Liver (tissue), 9 donors: ENCODE results near the gene VENTX. TPM values are rescaled to one million over a fixed set of nuclear protein-coding genes. Genes with fewer than 3 reads are reported as not detected.

ENCODE experiments used
- DNase-seq: peaks from one replicate; pipeline ENCODE4 v3.0.0-alpha.2; 2017; ENCODE audit warnings: low spot score
- H3K27ac ChIP-seq, 2 donors: one replicate each; pipeline ENCODE4 v1.7.0; 2013; ENCODE audit warnings: inconsistent platforms in 2 of 2, low read length in 2 of 2, control low read depth in 1 of 2, low read depth in 1 of 2, mild to moderate bottlenecking in 1 of 2
- H3K27me3 ChIP-seq, 4 donors: one replicate each; pipeline versions ENCODE4 v1.6.1 to v1.7.0; 2013; ENCODE audit warnings: low read length in 3 of 4, inconsistent platforms in 1 of 4, mild to moderate bottlenecking in 1 of 4, moderate library complexity in 1 of 4; ENCODE audit not compliant: control insufficient read depth in 4 of 4, insufficient read depth in 4 of 4
- H3K36me3 ChIP-seq, 4 donors: one replicate each; pipeline versions ENCODE4 v1.6.1 to v1.7.0; 2013; ENCODE audit warnings: low read length in 3 of 4, mild to moderate bottlenecking in 3 of 4, low read depth in 1 of 4, moderate library complexity in 1 of 4; ENCODE audit not compliant: control insufficient read depth in 4 of 4, insufficient read depth in 3 of 4
- H3K4me1 ChIP-seq, 4 donors: one replicate each; pipeline versions ENCODE4 v1.6.1 to v1.7.0; 2013; ENCODE audit warnings: low read length in 3 of 4, mild to moderate bottlenecking in 3 of 4, moderate library complexity in 1 of 4; ENCODE audit not compliant: control insufficient read depth in 4 of 4, insufficient read depth in 4 of 4
- H3K4me3 ChIP-seq, 3 donors: one replicate each; pipeline versions ENCODE4 v1.6.1 to v1.7.0; 2013; ENCODE audit warnings: low read length in 3 of 3, control low read depth in 1 of 3, low read depth in 1 of 3, mild to moderate bottlenecking in 1 of 3
- H3K9ac ChIP-seq, 2 donors: one replicate each; pipeline ENCODE4 v1.7.0; 2013; ENCODE audit warnings: low read length in 2 of 2, mild to moderate bottlenecking in 2 of 2, moderate library complexity in 2 of 2, control low read depth in 1 of 2, low read depth in 1 of 2
- H3K9me3 ChIP-seq, 4 donors: one replicate each; pipeline versions ENCODE4 v1.6.1 to v1.7.0; 2013; ENCODE audit warnings: low read length in 3 of 4; ENCODE audit not compliant: control insufficient read depth in 4 of 4
- ATF3 ChIP-seq: IDR thresholded peaks from 2 replicates; pipeline ENCODE4 v1.6.1; 2016; ENCODE audit warnings: antibody characterized with exemption
- CTCF ChIP-seq: fragments of 150-350 bp; IDR thresholded peaks from 2 replicates; pipeline ENCODE4 v1.5.1; 2017; ENCODE audit warnings: improper control_type of control experiment, low read depth, low read length; ENCODE audit not compliant: missing input control
- EGR1 ChIP-seq, 2 donors: IDR thresholded peaks; 2 replicates each; pipeline ENCODE4 v1.6.1; 2016 to 2018; ENCODE audit warnings: antibody characterized with exemption in 2 of 2, low read depth in 2 of 2
- FOXA1 ChIP-seq: IDR thresholded peaks from 2 replicates; pipeline ENCODE4 v1.6.1; 2016; ENCODE audit warnings: antibody characterized with exemption
- FOXA2 ChIP-seq: IDR thresholded peaks from 2 replicates; pipeline ENCODE4 v1.6.1; 2016; ENCODE audit warnings: antibody characterized with exemption
- GABPA ChIP-seq, 2 donors: IDR thresholded peaks in 1 of 2; conservative IDR thresholded peaks in 1 of 2; 2 replicates each; pipeline ENCODE4 v1.6.1; 2016; ENCODE audit warnings: antibody characterized with exemption in 2 of 2, mild to moderate bottlenecking in 1 of 2, moderate library complexity in 1 of 2
- HNF4A ChIP-seq, 2 donors: conservative IDR thresholded peaks; 2 replicates each; pipeline ENCODE4 v1.6.1; 2016; ENCODE audit warnings: antibody characterized with exemption in 2 of 2, mild to moderate bottlenecking in 2 of 2
- HNF4G ChIP-seq: IDR thresholded peaks from 2 replicates; pipeline ENCODE4 v1.6.1; 2016; ENCODE audit warnings: antibody characterized with exemption
- JUND ChIP-seq, 2 donors: IDR thresholded peaks; 2 replicates each; pipeline ENCODE4 v1.6.1; 2016; ENCODE audit warnings: antibody characterized with exemption in 2 of 2
- NR2F2 ChIP-seq: IDR thresholded peaks from 2 replicates; pipeline ENCODE4 v1.6.1; 2016; ENCODE audit warnings: antibody characterized with exemption
- RAD21 ChIP-seq, 2 donors: IDR thresholded peaks; 2 replicates each; pipeline ENCODE4 v1.6.1; 2016; ENCODE audit warnings: antibody characterized with exemption in 2 of 2, mild to moderate bottlenecking in 2 of 2
- REST ChIP-seq: IDR thresholded peaks from 2 replicates; pipeline ENCODE4 v1.6.1; 2016; ENCODE audit warnings: antibody characterized with exemption, mild to moderate bottlenecking
- RXRA ChIP-seq, 2 donors: IDR thresholded peaks; 2 replicates each; pipeline ENCODE4 v1.6.1; 2017 to 2018; ENCODE audit warnings: antibody characterized with exemption in 2 of 2, mild to moderate bottlenecking in 1 of 2
- SP1 ChIP-seq: IDR thresholded peaks from 2 replicates; pipeline ENCODE4 v1.6.1; 2018; ENCODE audit warnings: antibody characterized with exemption, mild to moderate bottlenecking
- TAF1 ChIP-seq: conservative IDR thresholded peaks from 2 replicates; pipeline ENCODE4 v1.6.1; 2016; ENCODE audit warnings: antibody characterized with exemption, mild to moderate bottlenecking
- YY1 ChIP-seq: IDR thresholded peaks from 2 replicates; pipeline ENCODE4 v1.6.1; 2016; ENCODE audit warnings: antibody characterized with exemption, mild to moderate bottlenecking
- WGBS: extraction: QIAGEN DNeasy Blood & Tissue Kit; methylation state at CpG from one replicate; pipeline ENCODE4 v1.1.7; 2013; 5-methylcytosine and 5-hydroxymethylcytosine counted together
- polyA plus RNA-seq, 2 donors: library from polyadenylated mRNA; stranded (reverse) in 1 of 2; unstranded in 1 of 2; fragments of 200-250 nt in 1 of 2; fragments of >200 nt in 1 of 2; fragmentation: Nextera tagmentation in 1 of 2; extraction: Ambion mirVana in 1 of 2; gene quantifications; one replicate each; pipeline versions ENCODE4 v1.2.1 to v1.2.3, GENCODE V29; 2013 to 2015
- total RNA-seq, 2 donors: library from RNA; depleted of rRNA; stranded (reverse); fragments of >200 nt; gene quantifications; one replicate each; pipeline ENCODE4 v1.2.3, GENCODE V29; 2014
- TF ChIP-seq, protein P1 (sequence below): IDR thresholded peaks from 2 replicates; pipeline ENCODE4 v1.6.1; 2016; ENCODE audit warnings: antibody characterized with exemption
- TF ChIP-seq, protein P2 (sequence below): IDR thresholded peaks from 2 replicates; pipeline ENCODE4 v1.6.1; 2016; ENCODE audit warnings: antibody characterized with exemption
- donor health status: healthy.
- donor health status: healthy.
- donor health status: healthy.
- donor health status: healthy.
- donor health status: healthy.

Gene VENTX
- total and polyA plus RNA-seq, 4 donors, result 0.05 to 0.25 (median 0.09) TPM

- WGBS, result 85% methylated on average over 34 of the region's 34 CpGs
- no peak for TF ChIP-seq TAF1
- TF ChIP-seq GABPA (IDR thresholded peaks at IDR 0.05 in 1 of 2, conservative IDR thresholded peaks at IDR 0.05 in 1 of 2), result no peak
- TF ChIP-seq JUND (IDR thresholded peaks at IDR 0.05), result no peak
- TF ChIP-seq REST, result no peak
- no peak for TF ChIP-seq HNF4G
- TF ChIP-seq YY1, result no peak
- no peak for TF ChIP-seq HNF4A (conservative IDR thresholded peaks at IDR 0.05)
- TF ChIP-seq, protein P1, sequence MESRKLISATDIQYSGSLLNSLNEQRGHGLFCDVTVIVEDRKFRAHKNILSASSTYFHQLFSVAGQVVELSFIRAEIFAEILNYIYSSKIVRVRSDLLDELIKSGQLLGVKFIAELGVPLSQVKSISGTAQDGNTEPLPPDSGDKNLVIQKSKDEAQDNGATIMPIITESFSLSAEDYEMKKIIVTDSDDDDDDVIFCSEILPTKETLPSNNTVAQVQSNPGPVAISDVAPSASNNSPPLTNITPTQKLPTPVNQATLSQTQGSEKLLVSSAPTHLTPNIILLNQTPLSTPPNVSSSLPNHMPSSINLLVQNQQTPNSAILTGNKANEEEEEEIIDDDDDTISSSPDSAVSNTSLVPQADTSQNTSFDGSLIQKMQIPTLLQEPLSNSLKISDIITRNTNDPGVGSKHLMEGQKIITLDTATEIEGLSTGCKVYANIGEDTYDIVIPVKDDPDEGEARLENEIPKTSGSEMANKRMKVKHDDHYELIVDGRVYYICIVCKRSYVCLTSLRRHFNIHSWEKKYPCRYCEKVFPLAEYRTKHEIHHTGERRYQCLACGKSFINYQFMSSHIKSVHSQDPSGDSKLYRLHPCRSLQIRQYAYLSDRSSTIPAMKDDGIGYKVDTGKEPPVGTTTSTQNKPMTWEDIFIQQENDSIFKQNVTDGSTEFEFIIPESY, result no peak
- TF ChIP-seq EGR1 (IDR thresholded peaks at IDR 0.05; ENCODE audit: low read depth in 2 of 2), result no peak
- no peak for TF ChIP-seq FOXA1
- TF ChIP-seq SP1, result no peak
- no peak for TF ChIP-seq CTCF
- TF ChIP-seq, protein P2, sequence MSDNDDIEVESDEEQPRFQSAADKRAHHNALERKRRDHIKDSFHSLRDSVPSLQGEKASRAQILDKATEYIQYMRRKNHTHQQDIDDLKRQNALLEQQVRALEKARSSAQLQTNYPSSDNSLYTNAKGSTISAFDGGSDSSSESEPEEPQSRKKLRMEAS, result no peak
- no peak for TF ChIP-seq RXRA (IDR thresholded peaks at IDR 0.05)
- TF ChIP-seq ATF3, result no peak
- no peak for TF ChIP-seq RAD21 (IDR thresholded peaks at IDR 0.05)
- no peak for TF ChIP-seq FOXA2
- TF ChIP-seq NR2F2, result no peak
- H3K27ac ChIP-seq, result no peak overlapping the region
- no peak for DNase-seq
- H3K27me3 ChIP-seq, result peaks cover 0 to 2% (median 0%) of the 10 kb centered on the region in 4 donors
- no peak overlapping the region for H3K9ac ChIP-seq
- no peak overlapping the region for H3K4me3 ChIP-seq
- no peaks in the 10 kb centered on the region for H3K9me3 ChIP-seq
- no peaks in the 10 kb centered on the region for H3K36me3 ChIP-seq
- no peaks in the 10 kb centered on the region for H3K4me1 ChIP-seq
Observed at GRCh38 chr10:133211959-133212852, 25.4 kb upstream of the VENTX start.
